Muscle layer of colon (tissue), 2 donors: Measurements from ENCODE around the gene CEP112.
"Not testable (repeated sequence)": the region's sequence is repeated elsewhere in the genome, so short reads cannot be mapped to it uniquely, and the experiment has no call there.

ENCODE experiments used
- H3K27ac ChIP-seq: one replicate; pipeline ENCODE4 v1.7.0; 2013; ENCODE audit warnings: low read depth, mild to moderate bottlenecking, low read length, moderate library complexity
- H3K27me3 ChIP-seq, 2 donors: one replicate each; pipeline ENCODE4 v1.7.0; 2013; ENCODE audit warnings: low read length in 2 of 2, mild to moderate bottlenecking in 2 of 2; ENCODE audit not compliant: insufficient read depth in 2 of 2, control insufficient read depth in 1 of 2
- H3K36me3 ChIP-seq: one replicate; pipeline ENCODE4 v1.7.0; 2013; ENCODE audit warnings: mild to moderate bottlenecking, low read length; ENCODE audit not compliant: insufficient read depth
- H3K4me1 ChIP-seq: one replicate; pipeline ENCODE4 v1.7.0; 2013; ENCODE audit warnings: mild to moderate bottlenecking, low read length; ENCODE audit not compliant: insufficient read depth
- H3K4me3 ChIP-seq, 2 donors: one replicate each; pipeline ENCODE4 v1.7.0; 2013; ENCODE audit warnings: low read length in 2 of 2, low read depth in 1 of 2, mild to moderate bottlenecking in 1 of 2, moderate library complexity in 1 of 2
- H3K9ac ChIP-seq: one replicate; pipeline ENCODE4 v1.7.0; 2013; ENCODE audit warnings: low read length
- H3K9me3 ChIP-seq: one replicate; pipeline ENCODE4 v1.7.0; 2013; ENCODE audit warnings: mild to moderate bottlenecking, low read length
- donor health status: abdominal sarcoma.
- donor health status: Adenocarcinoma of cecum.

The CEP112 gene

GRCh38 chr17:65743308-65743655 is 448.7 kb downstream of the CEP112 start:
- Histone ChIP-seq H3K36me3 (no peaks in the 10 kb centered on the region), H3K9ac (no peak overlapping the region), H3K27ac (no peak overlapping the region), H3K27me3 (no peaks in the 10 kb centered on the region), H3K4me1 (peaks cover 14% of the 10 kb centered on the region), H3K9me3 (no peaks in the 10 kb centered on the region), H3K4me3 (no peak overlapping the region)

- H3K4me1 ChIP-seq, result peaks cover 14% of the 10 kb centered on the region
- no peak overlapping the region for H3K9ac ChIP-seq
- no peaks in the 10 kb centered on the region for H3K27me3 ChIP-seq
- no peak overlapping the region for H3K27ac ChIP-seq
- H3K4me3 ChIP-seq, result no peak overlapping the region
- no peaks in the 10 kb centered on the region for H3K9me3 ChIP-seq
- H3K36me3 ChIP-seq, result no peaks in the 10 kb centered on the region
Observed at GRCh38 chr17:65742403-65743307, 449.3 kb downstream of the CEP112 start.

- H3K9ac ChIP-seq, result no peak overlapping the region
- no peak overlapping the region for H3K4me3 ChIP-seq
- no peaks in the 10 kb centered on the region for H3K36me3 ChIP-seq
- H3K27ac ChIP-seq, result no peak overlapping the region
- H3K9me3 ChIP-seq, result no peaks in the 10 kb centered on the region
- H3K4me1 ChIP-seq, result peaks cover 14% of the 10 kb centered on the region
- H3K27me3 ChIP-seq, result no peaks in the 10 kb centered on the region
Observed at GRCh38 chr17:65741710-65742109, 450.2 kb downstream of the CEP112 start.

GRCh38 chr17:65739034-65739433 is 452.9 kb downstream of the CEP112 start:
- Histone ChIP-seq H3K36me3 (no peaks in the 10 kb centered on the region), H3K9me3 (no peaks in the 10 kb centered on the region), H3K27ac (no peak overlapping the region), H3K27me3 (no peaks in the 10 kb centered on the region), H3K4me3 (no peak overlapping the region), H3K9ac (no peak overlapping the region), H3K4me1 (peaks cover 14% of the 10 kb centered on the region)

- Histone ChIP-seq H3K27ac (no peak overlapping the region), H3K4me3 (no peak overlapping the region), H3K9me3 (no peaks in the 10 kb centered on the region), H3K36me3 (no peaks in the 10 kb centered on the region), H3K27me3 (no peaks in the 10 kb centered on the region), H3K9ac (no peak overlapping the region), H3K4me1 (peaks cover 7% of the 10 kb centered on the region)
Observed at GRCh38 chr17:65737451-65737850, 454.5 kb downstream of the CEP112 start.

- Histone ChIP-seq H3K27me3 (no peaks in the 10 kb centered on the region), H3K4me1 (peaks cover 19% of the 10 kb centered on the region), H3K27ac (no peak overlapping the region), H3K36me3 (no peaks in the 10 kb centered on the region), H3K9ac (no peak overlapping the region), H3K9me3 (no peaks in the 10 kb centered on the region), H3K4me3 (no peak overlapping the region)
Observed at GRCh38 chr17:65733314-65733713, 458.6 kb downstream of the CEP112 start.

- H3K27ac ChIP-seq, H3K27me3 ChIP-seq: not testable (repeated sequence)
- H3K4me1 ChIP-seq, result peaks cover 19% of the 10 kb centered on the region
Observed at GRCh38 chr17:65732667-65733066, 459.3 kb downstream of the CEP112 start.

GRCh38 chr17:65730711-65731169 is 461.2 kb downstream of the CEP112 start:
- no peaks in the 10 kb centered on the region for H3K9me3 ChIP-seq
- no peak overlapping the region for H3K9ac ChIP-seq
- H3K4me3 ChIP-seq, result peak overlapping the region in 1 of 2 donors; percentile 13
- no peaks in the 10 kb centered on the region for H3K27me3 ChIP-seq
- no peaks in the 10 kb centered on the region for H3K36me3 ChIP-seq
- peaks cover 28% of the 10 kb centered on the region for H3K4me1 ChIP-seq
- H3K27ac ChIP-seq, result peak overlapping the region; percentile 7

More at GRCh38 chr17:65732667-65733066, 459.3 kb downstream of the CEP112 start:
- H3K36me3 ChIP-seq, H3K9ac ChIP-seq, H3K9me3 ChIP-seq, H3K4me3 ChIP-seq: not testable (repeated sequence)

GRCh38 chr17:65729207-65729606 is 462.7 kb downstream of the CEP112 start:
- H3K36me3 ChIP-seq, result no peaks in the 10 kb centered on the region
- H3K4me1 ChIP-seq, result peaks cover 28% of the 10 kb centered on the region
- H3K9ac ChIP-seq, result no peak overlapping the region
- H3K27me3 ChIP-seq, result no peaks in the 10 kb centered on the region
- no peaks in the 10 kb centered on the region for H3K9me3 ChIP-seq
- H3K27ac ChIP-seq, result no peak overlapping the region
- no peak overlapping the region for H3K4me3 ChIP-seq

GRCh38 chr17:65727832-65728231 is 464.1 kb downstream of the CEP112 start:
- H3K27ac ChIP-seq, result no peak overlapping the region

GRCh38 chr17:65727246-65727645 is 464.7 kb downstream of the CEP112 start:
- Histone ChIP-seq H3K36me3 (no peaks in the 10 kb centered on the region), H3K4me1 (peaks cover 37% of the 10 kb centered on the region), H3K9ac (no peak overlapping the region), H3K27ac (no peak overlapping the region), H3K27me3 (no peaks in the 10 kb centered on the region), H3K4me3 (no peak overlapping the region), H3K9me3 (no peaks in the 10 kb centered on the region)

More at GRCh38 chr17:65727832-65728231, 464.1 kb downstream of the CEP112 start:
- Histone ChIP-seq H3K9ac (no peak overlapping the region), H3K9me3 (no peaks in the 10 kb centered on the region), H3K27me3 (no peaks in the 10 kb centered on the region), H3K4me1 (peaks cover 33% of the 10 kb centered on the region), H3K36me3 (no peaks in the 10 kb centered on the region), H3K4me3 (no peak overlapping the region)
